LoVo (cell line): Measurements from ENCODE around the gene KRT78.
A peak's percentile ranks its signal among the peaks of the same experiment; 100 is the strongest.
"Not testable (repeated sequence)": the region's sequence is repeated elsewhere in the genome, so short reads cannot be mapped to it uniquely, and the experiment has no call there.

Experiments
- DNase-seq: peaks from one replicate; pipeline ENCODE4 v3.0.0-alpha.2; 2016; ENCODE audit warnings: low spot score

Gene KRT78

DNA sequence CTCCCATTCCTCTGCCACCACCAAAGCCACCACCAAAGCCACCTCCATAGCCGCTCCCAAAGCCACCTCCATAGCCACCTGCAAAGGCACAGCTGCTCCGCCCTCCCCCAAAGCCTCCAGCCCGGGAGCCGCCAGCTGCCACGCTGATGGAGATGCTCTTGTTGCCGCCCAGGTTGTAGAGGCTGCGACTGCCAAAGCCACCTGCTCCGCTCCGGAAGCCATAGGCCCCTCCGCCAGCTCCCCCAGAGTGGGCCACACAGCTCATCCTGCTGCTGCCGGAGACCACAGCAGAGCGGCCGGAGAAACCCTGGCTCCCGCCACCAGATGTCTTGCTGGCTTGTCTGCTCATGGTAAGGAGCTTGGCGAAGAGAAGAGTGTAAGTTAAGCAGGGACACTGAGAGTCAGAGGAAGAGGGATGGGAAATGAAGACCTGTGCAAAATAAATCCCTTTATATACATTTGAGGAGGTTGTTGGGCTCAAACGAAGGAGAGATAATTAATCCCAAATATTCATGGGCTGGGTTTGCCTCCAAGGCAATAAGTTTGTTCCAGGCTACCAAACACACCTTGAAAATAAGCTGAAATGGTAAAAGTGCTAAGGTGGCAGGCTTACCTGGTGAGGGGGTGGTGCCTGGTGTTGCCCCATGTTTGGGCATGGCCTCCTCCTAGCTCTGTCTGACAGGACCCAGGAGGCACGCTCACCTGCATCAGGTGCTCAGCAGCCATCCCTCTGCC lies 52.9 kb downstream of the KRT78 start, which contains the start of gene KRT3:
KRT3 (minus strand) TSS at position 424 of the 735 bp plus-strand sequence; CDS start at position 349, 75 bp downstream.
- no peak for DNase-seq

DNA sequence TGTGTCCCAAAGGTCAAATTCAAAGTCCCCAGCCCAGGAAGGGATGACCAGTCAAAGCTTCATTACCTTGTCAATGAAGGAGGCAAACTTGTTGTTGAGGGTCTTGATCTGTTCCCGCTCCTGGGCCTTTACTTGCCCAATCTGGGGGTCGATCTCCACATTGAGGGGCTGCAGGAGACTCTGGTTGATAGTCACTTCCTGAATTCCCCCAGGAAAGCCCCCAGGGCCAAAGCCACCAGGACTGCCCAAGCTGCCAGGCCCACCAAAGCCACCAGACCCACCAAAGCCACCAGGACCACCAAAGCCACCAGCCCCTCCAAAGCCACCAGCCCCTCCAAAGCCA lies 53.5 kb downstream of the KRT78 start:
- DNase-seq = not testable (repeated sequence)

- peak; percentile 19 for DNase-seq
These were observed 54.1 kb downstream of the KRT78 start for GRCh38 chr12:52794479-52795331.

- no peak for DNase-seq
These were observed 56.4 kb downstream of the KRT78 start for GRCh38 chr12:52792185-52793029.

- no peak for DNase-seq
These were observed 57.3 kb downstream of the KRT78 start for GRCh38 chr12:52791271-52792184.

DNA sequence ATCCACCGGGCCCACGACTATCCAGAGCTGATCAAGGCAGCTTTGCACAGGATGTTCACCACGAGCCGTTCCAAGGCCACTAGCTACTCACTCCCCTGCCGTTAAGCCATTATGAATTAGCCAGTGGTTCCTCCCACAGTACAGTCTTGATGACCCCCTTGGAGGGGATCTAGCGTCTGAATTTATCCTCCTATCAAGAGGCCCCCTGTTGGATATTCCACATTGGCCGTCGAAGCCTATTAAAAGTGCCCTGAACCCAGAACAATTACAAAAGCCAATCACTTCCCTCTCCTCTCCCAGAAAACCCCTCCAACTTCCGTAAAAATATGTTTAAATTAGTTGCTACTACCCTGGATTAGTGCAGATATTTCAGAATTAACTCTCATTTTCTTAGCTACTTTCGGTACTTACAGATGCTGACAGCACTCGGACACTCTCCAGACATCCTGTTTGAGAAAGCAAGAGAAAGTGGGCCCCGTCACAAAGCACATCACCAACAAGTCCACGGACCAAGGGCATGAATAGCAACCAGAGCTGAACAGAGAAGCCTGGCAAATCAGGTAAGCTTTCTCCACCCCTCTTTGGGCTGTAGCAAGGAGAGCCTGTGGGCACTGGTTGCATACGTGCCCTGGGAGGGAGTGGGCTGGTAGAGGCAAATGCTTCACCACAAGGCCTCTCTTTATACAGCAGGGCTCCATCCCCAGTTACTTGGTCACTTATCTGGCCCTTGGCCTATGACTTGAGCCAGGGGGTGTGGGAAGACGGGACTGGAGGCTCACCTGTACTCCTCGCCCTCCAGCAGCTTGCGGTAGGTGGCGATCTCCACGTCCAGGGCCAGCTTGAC lies 58.1 kb downstream of the KRT78 start:
- DNase-seq = no peak

- DNase-seq = no peak
These were observed 59.0 kb downstream of the KRT78 start for GRCh38 chr12:52789637-52790426.

GRCh38 chr12:52788876-52789636 lies 59.7 kb downstream of the KRT78 start:
- no peak for DNase-seq

DNA sequence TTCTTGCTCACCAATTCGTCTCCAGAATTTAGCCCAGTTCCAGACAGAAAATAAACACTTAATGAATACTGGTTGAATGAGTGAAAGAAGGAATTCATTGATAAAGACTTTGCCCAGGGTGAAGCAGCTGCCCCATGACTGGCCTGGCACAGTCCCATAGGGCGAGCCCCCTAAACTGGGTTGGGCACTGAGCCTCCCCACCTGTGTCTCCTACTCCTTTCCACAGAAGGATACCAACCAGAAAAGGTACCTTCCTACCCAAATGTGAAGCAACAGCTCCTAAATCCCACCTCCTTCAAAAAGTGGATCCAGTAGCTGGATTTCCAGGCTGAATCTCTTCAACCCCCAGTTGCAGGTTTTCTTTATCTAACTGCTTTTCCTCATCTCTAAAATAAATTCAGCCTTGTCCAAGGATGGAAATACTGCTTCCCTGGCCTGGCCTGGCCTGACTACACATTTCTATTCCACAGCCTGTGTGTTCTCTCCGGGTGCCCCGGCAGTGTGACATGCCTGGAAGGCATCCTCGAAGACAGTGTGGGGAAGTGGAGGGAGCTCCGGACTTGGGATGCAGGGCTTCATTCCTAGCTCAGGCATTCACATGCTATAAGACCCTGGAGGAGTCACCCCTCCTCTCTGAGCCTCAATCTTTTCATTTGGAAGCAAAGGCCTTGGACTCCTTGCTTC lies 60.5 kb downstream of the KRT78 start:
- DNase-seq = no peak
